HEK293 (cell line): ENCODE results near the gene DPT.

Experiments
- CTCF ChIP-seq: fragments of 450-650 bp; formaldehyde crosslinking; IDR thresholded peaks from 2 replicates; pipeline ENCODE4 v1.5.1; 2016; ENCODE audit warnings: missing biosample characterization, missing genetic modification characterization
- GLI2 ChIP-seq: fragments of 450-650 bp; formaldehyde crosslinking; IDR thresholded peaks from 2 replicates; pipeline ENCODE4; 2017; ENCODE audit warnings: missing biosample characterization, missing genetic modification characterization, low read depth, borderline replicate concordance

DNA sequence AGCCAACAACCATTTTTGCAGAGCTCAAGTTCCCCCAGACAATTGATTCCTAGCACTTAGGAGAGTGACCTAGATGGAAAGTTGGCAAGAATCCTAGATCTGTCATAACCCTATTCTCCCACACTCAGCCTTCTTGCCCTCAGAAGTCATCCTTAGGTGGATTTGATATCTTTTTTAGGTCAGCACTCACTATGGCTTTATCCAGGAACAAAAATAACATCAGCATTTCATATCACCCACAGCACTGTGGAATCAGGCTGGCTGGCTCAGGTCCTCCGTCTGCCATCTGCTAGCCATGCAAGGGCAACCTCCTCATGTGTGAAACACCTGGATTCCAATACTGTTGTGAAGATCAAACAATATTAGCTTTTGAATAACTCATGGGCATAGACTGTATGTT is 6.0 kb downstream of the DPT start:
- TF ChIP-seq CTCF (tag by site-specific recombination) (no peak), GLI2 (tag by site-specific recombination) (no peak)
